GM23338 (cell line): ENCODE measurements around the gene PGPEP1. TPM values are rescaled to one million over a fixed set of nuclear protein-coding genes. Genes with fewer than 3 reads are reported as not detected.

Experiments
- ATAC-seq: fragments of 200-7000 bp; cut with Tn5 transposase; 3 replicates; pipeline ENCODE4 v1.9.1; 2020
- DNase-seq: peaks from one replicate; pipeline ENCODE4 v3.0.0-alpha.2; 2015; ENCODE audit warnings: low spot score
- H2AFZ ChIP-seq: fragments of 200-600 bp; sonication (generic); 2 replicates; pipeline ENCODE4 v1.8.0; 2016; ENCODE audit warnings: antibody characterized with exemption, mild to moderate bottlenecking, moderate library complexity
- H3F3A ChIP-seq: fragments of 200-600 bp; sonication (generic); replicated peaks from 2 replicates; pipeline ENCODE4 v1.8.0; 2017; ENCODE audit warnings: antibody characterized with exemption, mixed run types, low read depth
- H3K27ac ChIP-seq: fragments of 200-600 bp; sonication (generic); 2 replicates; pipeline ENCODE4 v1.6.1; 2016; ENCODE audit warnings: low read depth
- H3K27me3 ChIP-seq: fragments of 200-600 bp; sonication (generic); 2 replicates; pipeline ENCODE4 v1.8.0; 2016; ENCODE audit warnings: mild to moderate bottlenecking, mixed run types, moderate library complexity; ENCODE audit not compliant: insufficient read depth
- H3K36me3 ChIP-seq: fragments of 200-600 bp; sonication (generic); 2 replicates; pipeline ENCODE4 v1.8.0; 2016; ENCODE audit warnings: mild to moderate bottlenecking; ENCODE audit not compliant: insufficient read depth
- H3K4me1 ChIP-seq: fragments of 200-600 bp; sonication (generic); 2 replicates; pipeline ENCODE4 v1.8.0; 2016; ENCODE audit warnings: mild to moderate bottlenecking, moderate library complexity; ENCODE audit not compliant: insufficient read depth
- H3K4me2 ChIP-seq: fragments of 200-600 bp; sonication (generic); 2 replicates; pipeline ENCODE4 v1.7.1; 2017; ENCODE audit warnings: mixed run types
- H3K4me3 ChIP-seq: fragments of 200-600 bp; sonication (generic); 2 replicates; pipeline ENCODE4 v1.6.1; 2016; ENCODE audit warnings: mixed run types
- H3K79me2 ChIP-seq: fragments of 200-600 bp; sonication (generic); replicated peaks from 2 replicates; pipeline ENCODE4 v1.8.0; 2017; ENCODE audit warnings: mild to moderate bottlenecking; ENCODE audit not compliant: insufficient read depth
- H3K9me2 ChIP-seq: fragments of 200-600 bp; sonication (generic); 2 replicates; pipeline ENCODE4 v1.8.0; 2017; ENCODE audit not compliant: insufficient read depth
- H4K20me1 ChIP-seq: fragments of 200-600 bp; sonication (generic); replicated peaks from 2 replicates; pipeline ENCODE4 v1.8.0; 2017; ENCODE audit warnings: mild to moderate bottlenecking; ENCODE audit not compliant: insufficient read depth
- H3K27ac Mint-ChIP-seq: 2 replicates; pipeline ENCODE4 v1.8.0; 2020; ENCODE audit warnings: inconsistent platforms, mild to moderate bottlenecking, moderate library complexity, mixed read lengths
- H3K27me3 Mint-ChIP-seq: 3 replicates; pipeline ENCODE4 v1.8.0; 2022; ENCODE audit warnings: low read depth, mild to moderate bottlenecking, moderate library complexity, mixed read lengths, inconsistent platforms; ENCODE audit not compliant: insufficient read depth, poor library complexity
- H3K36me3 Mint-ChIP-seq: 3 replicates; pipeline ENCODE4 v1.8.0; 2021; ENCODE audit warnings: low read depth, mild to moderate bottlenecking, inconsistent platforms, moderate library complexity, mixed read lengths
- H3K4me1 Mint-ChIP-seq: 3 replicates; pipeline ENCODE4 v1.8.0; 2020; ENCODE audit warnings: mild to moderate bottlenecking, inconsistent platforms, mixed read lengths
- H3K4me3 Mint-ChIP-seq: 3 replicates; pipeline ENCODE4 v1.8.0; 2021; ENCODE audit warnings: moderate library complexity, mild to moderate bottlenecking, inconsistent platforms, mixed read lengths
- H3K9me3 Mint-ChIP-seq: 3 replicates; pipeline ENCODE4 v1.8.0; 2020; ENCODE audit warnings: moderate library complexity, mild to moderate bottlenecking, inconsistent platforms, mixed read lengths
- CREB1 ChIP-seq: fragments of 250-450 bp; sonication (Bioruptor Pico); IDR thresholded peaks from 2 replicates; pipeline ENCODE4 v1.5.0; 2020; ENCODE audit warnings: low read depth, mild to moderate bottlenecking, moderate library complexity
- CTCF ChIP-seq, 2 experiments: fragments of 200-600 bp in 1 of 2; sonication (generic) in 1 of 2; conservative IDR thresholded peaks; 2 replicates each; pipeline versions ENCODE4 v1.5.1 to v1.6.1; 2016 to 2017; ENCODE audit warnings: antibody characterized with exemption in 2 of 2, low read depth in 2 of 2, mild to moderate bottlenecking in 2 of 2, moderate library complexity in 1 of 2
- EZH2phosphoT487 ChIP-seq: fragments of 200-600 bp; sonication (generic); IDR thresholded peaks from one replicate; pipeline ENCODE4 v1.8.1; 2018; ENCODE audit warnings: antibody characterized with exemption; ENCODE audit not compliant: unreplicated experiment
- NANOG ChIP-seq: IDR thresholded peaks from 2 replicates; pipeline ENCODE4 v1.6.1; 2016; ENCODE audit warnings: antibody characterized with exemption, borderline replicate concordance
- POLR2AphosphoS5 ChIP-seq: IDR thresholded peaks from 2 replicates; pipeline ENCODE4 v1.6.1; 2016; ENCODE audit warnings: antibody characterized with exemption, low read depth
- REST ChIP-seq: IDR thresholded peaks from one replicate; pipeline ENCODE4 v1.6.1; 2018; ENCODE audit warnings: antibody characterized with exemption; ENCODE audit not compliant: unreplicated experiment
- STAT1 ChIP-seq: IDR thresholded peaks from one replicate; pipeline ENCODE4 v1.6.1; 2016; ENCODE audit warnings: antibody characterized with exemption; ENCODE audit not compliant: unreplicated experiment
- ZNF114 ChIP-seq: fragments of 250-450 bp; sonication (Bioruptor Pico); IDR thresholded peaks from 2 replicates; pipeline ENCODE4 v1.5.0; 2020; ENCODE audit warnings: mild to moderate bottlenecking, moderate library complexity
- ZNF331 ChIP-seq: fragments of 250-450 bp; sonication (Bioruptor Pico); IDR thresholded peaks from 2 replicates; pipeline ENCODE4 v1.5.0; 2020; ENCODE audit warnings: low read depth, mild to moderate bottlenecking, moderate library complexity
- polyA plus RNA-seq: library from polyadenylated mRNA; unstranded; fragments of >200 nt; fragmentation: Nextera tagmentation; extraction: Ambion mirVana; gene quantifications from 2 replicates; pipeline ENCODE4 v1.2.1, GENCODE V29; 2016
- total RNA-seq: library from RNA; depleted of rRNA; stranded (reverse); fragments of >200 nt; shearing (Covaris generic); gene quantifications from 2 replicates; pipeline ENCODE4 v1.2.3, GENCODE V29; 2014

The PGPEP1 gene
- total and polyA plus RNA-seq, 2 experiments from 2014 or later = 15.5 to 18.9 TPM

GRCh38 chr19:18317961-18318800 lies 22.2 kb upstream of the PGPEP1 start (continued):
- no peak for TF ChIP-seq CTCF (conservative IDR thresholded peaks at IDR 0.05; ENCODE audit: low read depth in 2 of 2)
- no peak for TF ChIP-seq ZNF331 (CRISPR knock-in tag)
- no peak for TF ChIP-seq CREB1 (CRISPR knock-in tag)
- TF ChIP-seq STAT1 = no peak
- TF ChIP-seq NANOG = no peak
- no peak for TF ChIP-seq REST
- no peak for TF ChIP-seq EZH2phosphoT487
- TF ChIP-seq ZNF114 (CRISPR knock-in tag) = no peak

- Histone ChIP-seq H3K27ac (0 out of 2 replicates have a peak overlapping the region, but pooled peaks have one; percentile 63), H2AFZ (no peak overlapping the region)
- H3K4me3 Mint-ChIP-seq = no peak overlapping the region
Measured at GRCh38 chr19:18319591-18320135, 20.7 kb upstream of the PGPEP1 start.

More at GRCh38 chr19:18319591-18320135, 20.7 kb upstream of the PGPEP1 start:
- Histone ChIP-seq H3K4me2 (no peak overlapping the region), H3F3A (peaks cover 38% of the 10 kb centered on the region; the same call in 1 of the 2 replicates), H3K4me3 (no peak overlapping the region), H3K4me1 (peaks cover 14% of the 10 kb centered on the region), H3K27me3 (no peaks in the 10 kb centered on the region), H3K79me2 (peaks cover 60% of the 10 kb centered on the region), H3K36me3 (no peaks in the 10 kb centered on the region; the same call in 1 of the 2 replicates), H4K20me1 (peaks cover 17% of the 10 kb centered on the region), H3K9me2 (no peaks in the 10 kb centered on the region)
- Mint-ChIP-seq H3K27ac (peak overlapping the region; percentile 70; the same call in 1 of the 2 replicates), H3K27me3 (peaks cover 23% of the 10 kb centered on the region), H3K9me3 (no peaks in the 10 kb centered on the region), H3K36me3 (peaks cover 43% of the 10 kb centered on the region), H3K4me1 (peaks cover 32% of the 10 kb centered on the region)
- ATAC-seq (no peak), DNase-seq (no peak)
- no peak for TF ChIP-seq ZNF331 (CRISPR knock-in tag)
- TF ChIP-seq POLR2AphosphoS5 = 0 out of 2 replicates have a peak, but pooled peaks have one; percentile 10
